HepG2 (cell line): ENCODE results near the gene NINL. TPM values are rescaled to one million over a fixed set of nuclear protein-coding genes. Genes with fewer than 3 reads are reported as not detected.
A peak's percentile ranks its signal among the peaks of the same experiment; 100 is the strongest.

Experiments
- BRF2 ChIP-seq: sonication (generic); formaldehyde crosslinking; IDR thresholded peaks from 2 replicates; pipeline ENCODE4 v1.8.1; 2022; ENCODE audit warnings: mild to moderate bottlenecking, missing genetic modification reagents
- CEBPB ChIP-seq: IDR thresholded peaks from 2 replicates; pipeline ENCODE4 v1.6.1; 2011; ENCODE audit warnings: low read depth, low read length, improper control_type of control experiment, borderline replicate concordance
- GPN1 ChIP-seq: sonication (generic); formaldehyde crosslinking; IDR thresholded peaks from 2 replicates; pipeline ENCODE4 v1.5.1; 2020; ENCODE audit warnings: missing genetic modification reagents, borderline replicate concordance
- MEIS1 ChIP-seq: sonication (generic); formaldehyde crosslinking; IDR thresholded peaks from 2 replicates; pipeline ENCODE4 v1.9.0; 2021; ENCODE audit warnings: mild to moderate bottlenecking, missing genetic modification reagents, moderate library complexity, borderline replicate concordance
- NCOR1 ChIP-seq: fragments of 200-600 bp; sonication (generic); IDR thresholded peaks from 2 replicates; pipeline ENCODE4 v1.7.0; 2017; ENCODE audit warnings: antibody characterized with exemption, low read length, borderline replicate concordance
- NR3C1 ChIP-seq: sonication (generic); formaldehyde crosslinking; IDR thresholded peaks from 2 replicates; pipeline ENCODE4 v1.4.0; 2020; ENCODE audit warnings: missing genetic modification reagents
- PCBP1 ChIP-seq: fragments of 200-400 bp; formaldehyde crosslinking; IDR thresholded peaks from 2 replicates; pipeline ENCODE4 v1.6.1; 2017; ENCODE audit warnings: mild to moderate bottlenecking, low read depth, low read length, borderline replicate concordance
- RFX5 ChIP-seq: IDR thresholded peaks from 2 replicates; pipeline ENCODE4 v1.6.1; 2011; ENCODE audit warnings: low read depth, low read length, improper control_type of control experiment
- RFXAP ChIP-seq: sonication (generic); formaldehyde crosslinking; IDR thresholded peaks from 2 replicates; pipeline ENCODE4 v1.4.0; 2020; ENCODE audit warnings: missing genetic modification reagents, borderline replicate concordance
- RXRA ChIP-seq: sonication (generic); formaldehyde crosslinking; IDR thresholded peaks from 2 replicates; pipeline ENCODE4 v1.5.1; 2020; ENCODE audit warnings: missing genetic modification reagents
- SIN3B ChIP-seq: fragments of 150-350 bp; IDR thresholded peaks from 2 replicates; pipeline ENCODE4 v1.6.1; 2014; ENCODE audit warnings: low read length
- SOX13 ChIP-seq, 3 experiments: fragments of 450-650 bp in 1 of 3; sonication (generic) in 1 of 3; formaldehyde crosslinking in 1 of 3; IDR thresholded peaks in 2 of 3; conservative IDR thresholded peaks in 1 of 3; 2 replicates each; pipeline versions ENCODE4 v1.5.0 to v1.6.1; 2016 to 2020; ENCODE audit warnings: antibody characterized with exemption in 1 of 3, mild to moderate bottlenecking in 1 of 3, missing compliant biosample characterization in 1 of 3, missing genetic modification reagents in 1 of 3, moderate library complexity in 1 of 3
- ZGPAT ChIP-seq: IDR thresholded peaks from 2 replicates; pipeline ENCODE4 v1.6.1; 2016; ENCODE audit warnings: mild to moderate bottlenecking
- ZNF503 ChIP-seq: sonication (generic); formaldehyde crosslinking; IDR thresholded peaks from 2 replicates; pipeline ENCODE4 v1.4.0; 2020; ENCODE audit warnings: missing genetic modification reagents
- ZNF546 ChIP-seq: sonication (generic); formaldehyde crosslinking; conservative IDR thresholded peaks from 2 replicates; pipeline ENCODE4 v1.8.1; 2023; ENCODE audit warnings: mild to moderate bottlenecking, missing genetic modification reagents
- polyA plus RNA-seq, 8 experiments: library from polyadenylated mRNA; depleted of rRNA in 3 of 8; stranded (reverse) in 7 of 8; unstranded in 1 of 8; fragments of >200 nt; fragmentation: Illumina TruSeq in 4 of 8; extraction: Trizol in 4 of 8; gene quantifications; 2 replicates each; pipeline versions ENCODE4 v1.2.1 to v1.2.3, GENCODE V29; 2011 to 2016; ENCODE audit warnings: low read depth in 4 of 8, missing spikeins in 1 of 8, mixed read lengths in 1 of 8; ENCODE audit not compliant: insufficient read depth in 1 of 8
- total RNA-seq, 5 experiments: library from RNA; depleted of rRNA; stranded (reverse); fragments of >200 nt; fragmentation: Illumina TruSeq; extraction: Trizol; gene quantifications; 2 replicates each; pipeline ENCODE4 v1.2.3, GENCODE V29; 2016; ENCODE audit warnings: low read depth in 1 of 5
- TF ChIP-seq, protein P1 (sequence below): sonication (generic); formaldehyde crosslinking; IDR thresholded peaks from 2 replicates; pipeline ENCODE4 v1.8.0; 2022; ENCODE audit warnings: missing genetic modification reagents, low read depth, mild to moderate bottlenecking, borderline replicate concordance
- TF ChIP-seq, protein P2 (sequence below): sonication (generic); formaldehyde crosslinking; IDR thresholded peaks from 2 replicates; pipeline ENCODE4 v1.5.0; 2020; ENCODE audit warnings: missing genetic modification reagents
- TF ChIP-seq, protein P3 (sequence below): sonication (generic); formaldehyde crosslinking; IDR thresholded peaks from 2 replicates; pipeline ENCODE4 v1.8.0; 2022; ENCODE audit warnings: mild to moderate bottlenecking, missing genetic modification reagents, borderline replicate concordance
- TF ChIP-seq, protein P4 (sequence below): sonication (generic); formaldehyde crosslinking; IDR thresholded peaks from 2 replicates; pipeline ENCODE4 v1.5.0; 2020; ENCODE audit warnings: missing genetic modification reagents, mild to moderate bottlenecking, borderline replicate concordance

The NINL gene
- total and polyA plus RNA-seq, 2 of the 13 experiments (the other 11 are each of a cell fraction or from before 2014, with no cell fraction given): 32.3 to 34.3 TPM

- TF ChIP-seq SOX13 (IDR thresholded peaks at IDR 0.05): peak; percentile 45; the same call in 1 of the 2 replicates
- peak in 1 of 2 experiments; percentile 66; a peak in 1 of 4 replicates for TF ChIP-seq SOX13 (CRISPR knock-in tag; conservative IDR thresholded peaks at IDR 0.05 in 1 of 2, IDR thresholded peaks at IDR 0.05 in 1 of 2)
- TF ChIP-seq, protein P1, sequence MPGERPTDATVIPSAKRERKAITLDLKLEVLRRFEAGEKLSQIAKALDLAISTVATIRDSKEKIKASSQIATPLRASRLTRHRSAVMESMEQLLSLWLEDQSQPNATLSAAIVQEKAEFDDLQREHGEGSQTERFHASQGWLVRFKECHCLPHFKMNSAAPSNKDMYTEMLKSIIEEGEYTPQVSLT (CRISPR knock-in tag): no peak
- TF ChIP-seq RFX5: no peak
- no peak for TF ChIP-seq SIN3B
- no peak for TF ChIP-seq GPN1
- no peak for TF ChIP-seq BRF2 (CRISPR knock-in tag)
- no peak for TF ChIP-seq NR3C1 (CRISPR knock-in tag)
- TF ChIP-seq ZNF546: peak; percentile 68; the same call in 1 of the 2 replicates
- TF ChIP-seq MEIS1 (CRISPR knock-in tag): peak; percentile 79; the same call in 1 of the 2 replicates
- no peak for TF ChIP-seq CEBPB
- TF ChIP-seq RFXAP (CRISPR knock-in tag): 0 out of 2 replicates have a peak, but pooled peaks have one; percentile 45
- TF ChIP-seq, protein P2, sequence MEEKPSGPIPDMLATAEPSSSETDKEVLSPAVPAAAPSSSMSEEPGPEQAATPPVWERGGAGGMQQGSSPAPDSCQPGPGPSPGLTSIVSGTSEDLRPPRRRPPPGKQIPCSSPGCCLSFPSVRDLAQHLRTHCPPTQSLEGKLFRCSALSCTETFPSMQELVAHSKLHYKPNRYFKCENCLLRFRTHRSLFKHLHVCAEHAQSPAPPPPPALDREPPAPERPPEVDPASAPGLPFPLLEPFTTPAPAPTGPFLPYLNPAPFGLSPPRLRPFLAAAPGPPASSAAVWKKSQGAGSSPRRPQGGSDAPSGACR (CRISPR knock-in tag): 0 out of 2 replicates have a peak, but pooled peaks have one; percentile 53
- TF ChIP-seq, protein P3, sequence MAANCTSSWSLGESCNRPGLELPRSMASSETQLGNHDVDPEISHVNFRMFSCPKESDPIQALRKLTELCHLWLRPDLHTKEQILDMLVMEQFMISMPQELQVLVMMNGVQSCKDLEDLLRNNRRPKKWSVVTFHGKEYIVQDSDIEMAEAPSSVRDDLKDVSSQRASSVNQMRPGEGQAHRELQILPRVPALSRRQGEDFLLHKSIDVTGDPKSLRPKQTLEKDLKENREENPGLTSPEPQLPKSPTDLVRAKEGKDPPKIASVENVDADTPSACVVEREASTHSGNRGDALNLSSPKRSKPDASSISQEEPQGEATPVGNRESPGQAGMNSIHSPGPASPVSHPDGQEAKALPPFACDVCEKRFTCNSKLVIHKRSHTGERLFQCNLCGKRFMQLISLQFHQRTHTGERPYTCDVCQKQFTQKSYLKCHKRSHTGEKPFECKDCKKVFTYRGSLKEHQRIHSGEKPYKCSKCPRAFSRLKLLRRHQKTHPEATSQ (CRISPR knock-in tag): no peak
- peak; percentile 98 for TF ChIP-seq RXRA (CRISPR knock-in tag)
- TF ChIP-seq NCOR1: peak; percentile 55; the same call in 1 of the 2 replicates
- TF ChIP-seq, protein P4, sequence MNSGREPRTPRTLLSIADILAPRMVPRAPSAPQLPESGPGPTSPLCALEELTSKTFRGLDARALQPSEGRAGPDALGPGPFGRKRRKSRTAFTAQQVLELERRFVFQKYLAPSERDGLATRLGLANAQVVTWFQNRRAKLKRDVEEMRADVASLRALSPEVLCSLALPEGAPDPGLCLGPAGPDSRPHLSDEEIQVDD (CRISPR knock-in tag): no peak
- TF ChIP-seq ZNF503: no peak
- TF ChIP-seq PCBP1: no peak
- 0 out of 2 replicates have a peak, but pooled peaks have one; percentile 18 for TF ChIP-seq ZGPAT (CRISPR knock-in tag)
Observed at GRCh38 chr20:25579081-25579770, 6.1 kb downstream of the NINL start (continued).
